Lower leg skin (tissue), 4 donors: ENCODE data around the gene AGRN. TPM values are rescaled to one million over a fixed set of nuclear protein-coding genes. Genes with fewer than 3 reads are reported as not detected.

ENCODE experiments used
- DNase-seq, 2 donors: peaks; one replicate each; pipeline ENCODE4 v3.0.0-alpha.2; 2019; ENCODE audit warnings: low spot score in 2 of 2
- H3K4me3 ChIP-seq: fragments of 200-600 bp; sonication (generic); 2 replicates; pipeline ENCODE4 v1.5.1; 2017; ENCODE audit warnings: mild to moderate bottlenecking, low read depth; ENCODE audit not compliant: poor library complexity, severe bottlenecking
- CTCF ChIP-seq, 3 donors: fragments of 450-650 bp; IDR thresholded peaks; one replicate each; pipeline ENCODE4 v1.5.1; 2016; ENCODE audit warnings: antibody characterized with exemption in 3 of 3, mild to moderate bottlenecking in 3 of 3, moderate library complexity in 2 of 3
- POLR2A ChIP-seq, 2 donors: fragments of 450-650 bp; IDR thresholded peaks; one replicate each; pipeline ENCODE4 v1.6.1; 2016 to 2017; ENCODE audit warnings: antibody characterized with exemption in 2 of 2, mild to moderate bottlenecking in 1 of 2, moderate library complexity in 1 of 2
- WGBS, 2 donors: methylation state at CpG; one replicate each; pipeline ENCODE4 v1.1.5; 2018; 5-methylcytosine and 5-hydroxymethylcytosine counted together
- intact Hi-C: fragments of 100-400 bp; cut with DNase I; formaldehyde crosslinking; loops from one replicate; pipeline ENCODE4 v1.15.0; 2023; ENCODE audit warnings: low total_unique reads
- total RNA-seq, 4 donors: library from RNA; depleted of rRNA; stranded (reverse); fragments of >200 nt; gene quantifications; one replicate each; pipeline ENCODE4 v1.1.0, GENCODE V29; 2016

The AGRN gene
- total RNA-seq, 4 donors from 2014 or later, result 36.9 to 55.8 (median 54.6) TPM

DNA sequence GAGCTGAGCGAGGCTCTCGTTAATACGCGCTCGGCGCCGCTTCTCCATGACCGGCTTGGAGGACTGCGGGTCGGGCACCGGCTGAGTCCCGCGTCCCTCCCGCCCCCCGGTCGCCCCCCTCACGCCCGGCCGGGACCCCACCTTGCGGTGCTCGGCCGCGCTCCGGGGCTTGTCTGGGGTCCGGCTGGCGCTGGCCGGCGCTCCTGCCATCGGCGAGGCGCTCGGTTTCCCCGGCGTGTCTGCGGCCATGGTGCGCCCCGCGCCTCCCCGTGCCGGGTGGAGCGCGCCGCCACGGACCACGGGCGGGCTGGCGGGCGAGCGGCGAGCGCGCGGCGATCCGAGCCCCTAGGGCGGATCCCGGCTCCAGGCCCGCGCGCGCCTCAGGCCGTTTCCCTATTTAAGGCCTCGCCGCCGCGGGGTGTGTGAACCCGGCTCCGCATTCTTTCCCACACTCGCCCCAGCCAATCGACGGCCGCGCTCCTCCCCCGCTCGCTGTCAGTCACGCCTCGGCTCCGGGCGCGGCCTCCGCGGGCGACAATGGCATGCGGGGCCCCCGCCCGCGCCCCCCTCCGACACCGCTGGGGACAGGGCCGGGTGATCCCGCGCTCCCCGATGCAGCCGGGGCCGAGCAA, 20.1 kb upstream of the AGRN start, which contains the start of gene HES4:
TSS of gene HES4 (minus strand) at position 373 of the 632 bp plus-strand sequence. CDS start at position 249, 124 bp downstream.
- peak within 1 kb of the TSS; percentile 50 for H3K4me3 ChIP-seq
- TF ChIP-seq POLR2A (IDR thresholded peaks at IDR 0.05) (no peak), CTCF (IDR thresholded peaks at IDR 0.05) (no peak)
- 0% methylated on average over 17 to 63 of the region's 95 CpGs for WGBS, 2 donors
- peak; percentile 78 to 97 for DNase-seq
- intact Hi-C loops, result no loop called here

DNA sequence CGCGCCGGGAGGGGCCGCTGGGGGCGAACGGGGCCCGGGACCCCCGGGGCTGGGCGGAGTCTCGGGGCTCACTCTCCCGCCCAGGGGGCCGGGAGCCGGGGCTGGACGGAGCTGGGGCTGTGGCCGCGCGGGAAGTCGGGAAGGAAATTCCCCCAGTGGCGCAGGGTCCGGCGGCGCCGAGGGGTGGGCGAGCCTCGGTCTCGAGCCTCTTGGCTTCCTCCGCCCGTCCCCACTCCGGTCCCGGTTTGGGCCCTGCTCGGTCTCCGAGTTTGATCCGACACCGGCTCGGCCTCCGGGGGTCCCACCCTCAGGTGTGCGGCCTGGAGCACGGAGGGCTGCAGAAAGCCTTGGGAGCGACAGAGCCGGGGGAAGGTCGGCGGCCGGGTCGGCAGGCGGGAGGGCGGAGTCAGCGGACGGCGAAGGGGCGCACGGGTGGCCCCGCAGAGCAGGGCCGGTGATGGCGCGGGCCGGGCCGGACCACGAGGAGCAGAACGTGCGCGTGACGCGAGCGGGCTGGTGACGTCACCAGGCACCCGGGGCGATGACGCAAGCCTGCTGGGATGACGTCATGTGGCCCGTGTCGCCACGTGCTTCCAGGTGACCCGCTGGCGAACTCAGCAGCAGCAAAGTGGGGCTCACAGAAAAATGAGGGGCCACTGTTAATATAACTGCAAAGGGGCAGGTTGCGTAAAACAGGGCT, 19.4 kb upstream of the AGRN start:
- peak overlapping the region; percentile 50 for H3K4me3 ChIP-seq
- peak; percentile 64 to 96 for DNase-seq
- 0 to 2% methylated on average over 35 to 41 of the region's 75 CpGs for WGBS, 2 donors
- peak in 1 of 3 donors; percentile 61 for TF ChIP-seq CTCF (IDR thresholded peaks at IDR 0.05)
- TF ChIP-seq POLR2A (IDR thresholded peaks at IDR 0.05), result no peak
- intact Hi-C loops, result no loop called here

- DNase-seq, result peak in 1 of 2 donors; percentile 86
- WGBS, 2 donors, result 0 to 1% methylated on average over 22 to 36 of the region's 58 CpGs
These were observed 18.7 kb upstream of the AGRN start for GRCh38 chr1:1001057-1001783.

DNA sequence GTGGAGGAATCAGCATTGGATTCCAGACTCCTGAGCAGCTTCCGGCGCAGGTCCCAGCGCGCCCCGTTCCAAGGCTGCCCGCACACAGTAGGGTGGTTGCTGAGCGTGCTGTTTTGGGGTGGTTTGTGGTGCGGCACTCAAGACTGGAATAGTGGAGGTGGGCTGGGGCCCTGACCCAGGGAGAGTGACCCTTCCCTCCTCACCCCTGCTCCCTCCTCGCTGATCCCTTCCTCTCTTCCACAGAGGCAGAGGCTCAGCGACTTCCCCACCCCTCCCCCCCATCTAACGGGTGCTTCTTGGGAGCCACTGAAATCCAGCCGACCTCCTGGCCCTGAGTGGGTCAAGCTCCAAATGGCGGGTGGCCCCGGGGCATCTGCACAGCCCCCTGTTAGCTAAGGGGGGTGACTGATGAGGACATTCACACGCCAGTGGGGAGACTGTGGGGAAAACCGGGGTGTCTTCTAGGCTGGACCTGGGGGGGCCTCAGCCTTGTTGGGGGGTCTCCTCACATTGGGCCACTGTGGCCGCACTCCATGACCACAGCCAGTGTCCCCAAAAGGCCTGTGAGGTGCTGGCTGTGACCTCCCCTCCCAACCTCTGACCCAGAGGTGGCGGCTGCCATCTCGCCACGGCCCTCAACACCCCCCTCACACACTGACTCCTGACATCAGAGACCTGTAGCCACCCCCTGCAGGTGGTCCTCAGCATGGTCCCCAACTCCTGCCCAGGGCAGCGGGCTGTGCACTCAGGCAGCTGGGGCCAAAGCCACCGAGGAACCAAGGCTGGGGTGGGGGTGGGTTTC, 16.1 kb upstream of the AGRN start:
- DNase-seq, result no peak
- H3K4me3 ChIP-seq, result no peak overlapping the region
- intact Hi-C loops, result no loop called here
- WGBS, 2 donors, result 69 to 70% methylated on average over 12 to 21 of the region's 22 CpGs
- TF ChIP-seq POLR2A (IDR thresholded peaks at IDR 0.05) (no peak), CTCF (IDR thresholded peaks at IDR 0.05) (no peak)

More at GRCh38 chr1:1001057-1001783, 18.7 kb upstream of the AGRN start:
- H3K4me3 ChIP-seq, result peak overlapping the region; percentile 35
- TF ChIP-seq CTCF (IDR thresholded peaks at IDR 0.05) (no peak), POLR2A (IDR thresholded peaks at IDR 0.05) (no peak)
- intact Hi-C loops, result no loop called here

DNA sequence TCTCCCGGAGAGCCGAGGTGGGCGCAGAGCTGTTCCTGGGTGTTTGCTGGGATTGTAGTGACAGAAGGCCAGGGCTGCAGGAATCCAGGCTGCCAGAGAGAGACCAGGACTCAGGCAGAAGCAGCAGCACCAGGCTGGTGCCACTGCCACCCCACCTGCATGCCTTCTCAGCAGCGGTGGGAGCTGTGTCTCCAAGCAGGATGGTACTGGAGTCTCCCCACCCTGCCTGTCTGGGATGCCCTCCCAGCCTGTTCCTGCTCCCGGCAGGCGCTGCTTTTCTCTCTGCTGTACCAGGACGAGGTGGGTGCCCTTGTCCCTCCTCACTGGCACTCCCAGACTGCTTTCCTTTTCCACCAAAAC, 15.5 kb upstream of the AGRN start:
- no peak overlapping the region for H3K4me3 ChIP-seq
- no peak for DNase-seq
- intact Hi-C loops, result no loop called here
- TF ChIP-seq CTCF (IDR thresholded peaks at IDR 0.05) (no peak), POLR2A (IDR thresholded peaks at IDR 0.05) (no peak)
- 63 to 71% methylated on average over 6 to 7 of the region's 7 CpGs for WGBS, 2 donors
